HG03159 (cell line): ENCODE data around the gene GNB1L.
"Not testable (repeated sequence)": the region's sequence is repeated elsewhere in the genome, so short reads cannot be mapped to it uniquely, and the experiment has no call there.

ENCODE experiments used
- ATAC-seq: cut with Tn5 transposase; IDR thresholded peaks from one replicate; pipeline ENCODE4 v1.9.1; 2021; ENCODE audit warnings: mild to moderate bottlenecking, moderate library complexity; ENCODE audit not compliant: unreplicated experiment

Gene GNB1L

DNA sequence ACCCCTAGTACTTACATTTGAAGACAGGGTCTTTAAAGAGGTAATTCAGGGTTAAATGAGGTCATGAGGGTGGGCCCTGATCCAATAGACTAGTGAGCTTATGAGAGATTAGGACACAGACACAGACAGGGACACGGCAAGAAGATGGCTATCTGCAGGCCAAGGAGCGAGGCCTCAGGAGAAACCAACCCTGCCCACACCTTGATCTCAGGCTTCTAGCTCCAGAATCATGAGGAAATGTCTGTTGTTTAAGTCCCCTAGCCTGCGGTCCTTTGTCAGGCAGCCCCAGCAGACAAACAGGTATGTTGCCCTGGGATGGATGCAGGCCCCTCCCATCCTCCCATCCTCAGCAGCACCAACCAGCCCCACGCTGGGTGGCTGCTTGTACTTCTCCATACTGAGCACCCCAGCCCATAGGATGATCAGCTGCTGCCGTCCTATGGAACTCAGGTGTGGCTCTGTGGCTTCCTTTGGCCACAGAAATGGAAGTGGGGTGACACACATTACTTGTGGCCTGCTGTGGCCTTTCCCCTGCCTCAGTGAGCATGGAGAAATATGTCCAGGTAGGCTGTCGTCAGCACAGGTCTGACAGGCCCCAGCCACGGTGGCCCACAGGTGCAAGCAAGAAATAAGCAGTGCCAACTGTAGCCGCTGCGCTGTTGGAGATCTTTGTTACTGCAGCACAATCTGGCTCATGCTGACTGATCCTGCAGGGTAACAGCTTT, 7.9 kb downstream of the GNB1L start:
- no peak for ATAC-seq

DNA sequence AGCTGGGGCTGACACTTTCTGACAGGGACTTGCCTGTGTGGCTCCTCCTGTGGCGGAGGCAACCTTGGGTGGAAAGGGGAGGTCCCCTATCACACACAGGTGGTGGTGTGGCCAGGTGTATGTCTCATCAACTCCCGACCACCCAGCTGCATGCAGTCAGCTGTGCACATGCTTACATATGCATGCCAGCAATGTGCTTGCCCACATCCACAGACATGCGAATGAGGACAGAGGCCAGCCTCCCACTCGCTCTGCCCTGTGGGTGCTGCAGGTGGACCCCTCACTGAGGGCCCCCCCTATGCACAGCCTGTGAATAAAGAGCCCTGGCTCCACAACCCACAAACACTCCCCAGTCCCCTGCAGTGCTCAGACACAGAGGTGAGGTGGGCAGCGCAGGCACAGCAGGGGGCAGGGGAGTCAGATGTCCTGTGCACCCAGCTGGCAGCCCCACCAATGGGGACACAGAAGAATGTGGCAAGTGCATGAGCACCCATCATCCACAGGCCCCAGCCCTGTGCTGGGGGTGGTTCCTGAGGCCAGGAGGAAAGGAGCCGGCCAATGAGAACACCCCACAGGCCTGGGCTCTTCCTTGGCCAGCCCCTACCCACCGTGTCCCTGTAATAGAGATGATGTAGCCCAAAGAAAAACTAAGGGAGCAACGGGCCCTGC, 9.5 kb downstream of the GNB1L start:
- ATAC-seq, result no peak

DNA sequence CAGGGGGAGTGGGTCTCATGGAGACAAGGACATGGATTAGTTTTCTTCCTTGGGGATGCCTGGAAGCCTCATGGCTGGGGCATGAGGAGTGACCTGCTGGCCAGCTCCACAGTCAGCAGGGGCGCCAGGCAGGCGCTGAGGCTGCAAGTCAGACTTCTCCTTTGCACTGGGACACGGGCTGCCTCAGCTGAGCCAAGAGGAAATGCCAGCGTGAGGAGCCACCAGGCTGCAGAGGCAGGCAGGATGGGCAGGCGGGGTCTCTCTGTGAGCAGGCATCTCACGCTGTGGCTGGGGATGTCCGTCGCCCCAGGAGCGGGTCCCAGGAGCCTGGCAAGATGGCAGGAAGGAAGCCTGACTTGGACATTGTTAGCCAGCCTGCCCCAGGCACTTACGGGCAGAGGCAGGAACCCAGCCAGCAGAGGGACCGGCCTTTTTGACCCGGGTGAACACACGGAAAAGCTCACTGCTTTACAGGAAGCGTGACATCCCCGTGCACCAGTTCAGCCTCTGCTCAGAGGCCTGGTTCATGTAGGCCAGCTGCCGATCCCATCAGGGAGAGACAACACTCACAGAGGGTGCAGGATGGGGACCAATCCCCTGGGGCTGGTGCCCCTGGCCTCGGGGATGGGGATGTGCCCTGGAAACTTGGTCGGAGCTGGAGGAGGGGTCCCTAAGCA, 10.2 kb downstream of the GNB1L start:
- no peak for ATAC-seq

DNA sequence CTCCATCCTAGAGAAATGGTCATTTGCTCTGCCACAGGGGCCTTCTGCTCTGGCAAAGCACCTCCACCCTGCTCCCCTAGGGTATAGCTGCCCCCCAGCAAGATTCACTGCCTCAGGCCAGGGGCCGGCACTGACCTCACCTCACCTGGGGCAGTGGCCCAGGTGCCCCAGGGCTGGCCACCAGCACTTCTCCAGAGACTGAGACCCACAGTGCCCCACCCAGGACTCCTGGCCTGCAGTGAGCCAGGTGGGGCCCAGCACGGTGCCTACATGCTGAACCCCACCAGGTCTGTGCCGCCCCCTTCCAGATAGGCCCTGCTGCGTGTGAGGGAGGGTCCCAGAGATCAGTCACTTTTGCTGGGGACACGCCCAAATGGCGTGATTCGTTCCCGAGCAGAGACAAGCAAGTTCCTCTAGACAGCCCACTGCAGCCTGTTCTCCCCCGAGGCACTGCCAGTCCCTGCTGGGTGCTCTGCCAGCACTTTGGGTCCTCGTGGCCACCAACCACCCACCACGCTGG, 10.8 kb downstream of the GNB1L start:
- no peak for ATAC-seq

DNA sequence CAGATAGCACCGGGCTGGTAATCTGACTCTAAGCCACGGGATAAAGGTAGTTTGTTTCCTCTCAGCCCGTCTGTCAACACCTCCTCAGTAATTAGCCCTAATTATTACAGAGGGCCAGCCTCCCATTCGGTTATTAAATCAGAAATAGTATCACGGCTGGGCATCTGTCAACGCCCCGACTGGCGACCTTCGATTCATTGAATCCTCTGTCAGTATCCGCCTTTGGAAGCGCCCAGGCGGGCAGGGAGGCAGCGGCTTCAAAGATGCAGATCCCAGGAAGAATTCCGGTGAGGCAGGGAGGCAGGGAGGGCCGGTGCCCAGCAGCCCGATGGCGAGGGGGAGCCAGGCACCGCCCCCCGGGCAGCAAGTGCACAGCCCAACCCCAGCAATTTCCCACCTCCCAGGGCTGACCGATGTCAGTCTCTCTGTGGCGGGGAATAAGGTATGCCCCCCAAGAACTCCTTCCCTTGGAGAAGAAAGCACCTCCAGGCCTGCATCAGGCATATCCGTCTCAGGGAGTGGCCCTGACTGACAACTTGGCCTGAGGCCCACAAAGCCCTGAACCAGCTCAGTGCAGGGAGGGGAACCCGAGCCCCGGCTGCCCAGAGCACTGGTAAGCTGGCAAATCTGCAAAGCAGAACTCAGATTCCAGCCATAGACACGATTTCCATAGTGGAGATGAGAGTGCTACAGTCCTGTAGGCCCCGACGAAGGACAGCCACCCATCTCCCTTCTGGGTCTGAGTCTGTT, 11.4 kb downstream of the GNB1L start:
- no peak for ATAC-seq

DNA sequence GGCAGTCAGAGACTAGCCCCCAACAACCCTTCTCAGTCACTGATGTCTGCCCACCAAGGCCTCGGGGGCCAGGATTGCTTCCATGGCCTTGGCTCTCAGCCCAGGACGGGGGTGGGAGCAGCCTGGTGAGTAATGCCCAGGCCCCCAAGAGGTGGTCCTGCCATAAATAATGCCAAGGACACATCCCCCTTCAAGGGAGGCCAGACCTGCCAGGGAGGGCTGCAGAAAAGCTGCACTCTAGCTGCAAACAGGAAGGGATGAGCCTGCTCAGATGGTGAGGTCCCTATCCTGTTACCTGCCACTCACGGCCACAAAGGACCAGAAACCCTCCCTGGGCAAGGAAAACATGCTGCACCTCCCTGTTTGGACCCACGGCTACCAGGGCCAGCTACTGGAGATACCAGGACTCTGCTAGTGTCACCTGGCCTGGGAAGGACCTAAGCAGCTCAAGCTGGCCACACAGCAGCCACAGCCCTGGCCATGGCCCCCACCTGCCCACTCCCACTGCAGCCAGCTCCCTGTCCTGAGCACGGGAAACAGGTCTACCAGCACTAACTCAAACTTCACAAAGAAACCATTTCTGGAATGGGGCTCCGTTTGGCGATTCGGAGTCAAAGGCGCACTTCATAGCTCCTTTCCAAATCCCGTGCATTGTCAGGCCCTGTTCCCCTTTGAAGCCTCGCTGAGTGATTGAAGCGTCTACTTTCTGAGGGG, 12.1 kb downstream of the GNB1L start:
- ATAC-seq, result no peak

DNA sequence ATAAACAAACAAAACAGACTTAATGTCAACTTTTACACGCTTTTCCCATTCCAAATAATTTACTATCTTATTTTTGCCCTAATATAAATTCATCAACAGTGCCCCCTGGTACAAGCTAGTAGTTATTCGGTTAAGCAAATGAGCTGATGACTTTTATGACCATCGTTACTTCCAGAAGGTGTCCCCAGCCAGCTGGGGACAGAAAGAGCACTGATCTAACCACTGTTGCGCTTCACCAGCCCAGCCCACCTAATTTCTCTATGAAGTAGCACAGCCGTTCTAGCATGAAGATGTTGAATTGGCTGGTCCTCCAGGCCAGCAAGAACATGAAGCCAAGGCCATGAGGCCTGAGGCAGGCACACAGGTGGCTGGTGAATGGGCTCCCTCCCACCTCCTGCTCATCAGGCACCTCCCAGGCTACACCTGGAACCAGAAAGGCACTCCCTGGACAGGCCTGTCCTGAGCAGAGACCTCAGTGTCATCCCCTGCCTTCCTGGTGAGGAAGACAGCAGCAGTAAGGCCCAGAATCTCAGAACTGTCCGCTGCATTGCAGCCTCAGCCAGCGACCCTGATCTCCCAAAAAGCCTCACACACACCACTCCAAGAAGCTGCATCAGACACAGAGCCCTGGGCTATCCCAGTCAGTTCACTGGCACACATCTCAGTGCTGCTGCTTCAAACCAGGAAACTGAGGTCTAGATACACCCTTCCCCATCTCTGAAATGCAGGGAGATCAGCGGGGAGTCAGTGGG, 12.9 kb downstream of the GNB1L start:
- ATAC-seq, result no peak

DNA sequence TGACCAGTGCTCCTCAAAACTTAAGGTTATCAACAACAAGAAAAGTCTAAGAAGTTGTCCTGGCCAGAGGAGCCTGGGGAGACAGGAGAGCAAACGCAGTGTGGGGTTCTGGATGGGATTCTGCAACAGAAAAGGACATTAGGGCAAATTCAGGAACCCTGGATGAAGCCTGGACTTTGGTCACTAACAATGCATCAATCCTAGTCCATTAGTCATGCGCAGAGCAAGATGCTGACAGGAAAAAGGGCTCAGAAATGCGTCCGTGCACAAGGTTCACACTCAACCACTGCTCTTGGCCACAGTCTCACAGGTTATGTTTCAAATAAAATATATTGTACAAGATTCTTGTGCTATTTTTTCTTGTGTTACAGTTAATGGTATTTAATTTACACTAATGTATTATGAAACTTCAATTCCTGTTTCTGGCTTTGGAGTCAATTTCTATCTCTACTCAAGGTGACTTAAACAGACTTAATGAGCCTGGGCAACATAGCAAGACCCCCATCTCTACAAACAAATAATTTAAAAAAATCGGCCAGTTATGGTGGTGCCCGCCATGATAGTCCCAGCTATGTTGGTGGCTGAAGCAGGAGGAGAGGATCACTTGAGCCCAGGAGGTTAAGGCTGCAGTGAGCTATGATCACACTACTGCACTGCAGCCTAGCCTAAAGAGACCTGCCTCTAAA, 13.6 kb downstream of the GNB1L start:
- ATAC-seq, result no peak

DNA sequence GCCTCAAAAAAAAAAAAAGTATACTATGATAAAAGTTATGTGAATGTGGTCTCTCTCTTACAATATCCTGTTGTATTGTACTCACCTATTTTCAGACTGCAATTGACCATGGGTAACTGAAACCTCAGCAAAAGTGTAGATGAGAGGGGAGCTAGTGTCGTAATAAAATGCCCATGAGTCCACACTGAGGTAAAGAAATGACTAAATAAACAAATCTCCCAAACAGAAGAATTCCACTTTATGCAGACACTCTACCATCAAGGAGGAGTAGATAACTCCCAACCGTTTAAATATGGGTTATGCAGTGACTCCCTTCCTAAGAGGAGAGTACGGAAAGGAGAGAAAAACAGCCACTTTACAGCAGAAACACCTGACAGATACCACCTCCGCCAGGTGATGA, 14.6 kb downstream of the GNB1L start:
- ATAC-seq, result no peak

DNA sequence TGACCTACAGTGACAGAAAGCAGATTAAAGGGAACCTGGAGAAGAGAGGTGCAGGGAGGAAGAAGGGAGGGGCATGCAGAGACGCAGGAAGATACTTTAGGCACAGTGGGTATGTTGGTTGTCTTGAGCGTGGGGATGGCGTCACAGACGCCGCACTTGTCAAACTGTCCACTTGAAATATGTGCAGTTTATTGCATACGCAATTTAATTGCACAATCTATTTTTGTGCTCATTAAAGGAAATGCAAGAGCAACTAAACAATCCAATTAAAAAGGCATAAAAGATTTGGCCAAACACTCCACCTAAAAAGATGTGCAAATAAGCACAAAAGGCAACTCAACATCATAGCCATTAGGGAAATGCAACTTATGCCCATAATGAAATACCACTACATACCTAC, 16.8 kb downstream of the GNB1L start:
- ATAC-seq, result no peak

DNA sequence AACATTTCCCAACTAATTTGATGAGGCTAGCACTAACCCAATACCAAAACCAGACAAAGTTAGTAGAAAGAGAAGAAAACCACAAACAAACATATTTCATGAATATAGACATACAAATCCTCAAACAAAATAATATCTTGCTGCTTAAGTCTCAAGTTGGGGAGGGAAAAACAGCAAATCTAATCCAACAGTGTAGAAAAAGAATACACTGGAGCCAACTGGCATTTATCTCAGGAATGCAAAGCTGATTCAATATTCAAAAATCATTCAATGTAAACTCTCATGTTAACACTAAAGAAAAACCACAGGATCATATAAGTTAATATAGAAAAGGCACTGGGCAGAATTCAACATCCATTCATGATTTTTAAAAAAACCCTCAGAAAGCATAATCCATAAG, 18.2 kb downstream of the GNB1L start:
- ATAC-seq, result no peak

DNA sequence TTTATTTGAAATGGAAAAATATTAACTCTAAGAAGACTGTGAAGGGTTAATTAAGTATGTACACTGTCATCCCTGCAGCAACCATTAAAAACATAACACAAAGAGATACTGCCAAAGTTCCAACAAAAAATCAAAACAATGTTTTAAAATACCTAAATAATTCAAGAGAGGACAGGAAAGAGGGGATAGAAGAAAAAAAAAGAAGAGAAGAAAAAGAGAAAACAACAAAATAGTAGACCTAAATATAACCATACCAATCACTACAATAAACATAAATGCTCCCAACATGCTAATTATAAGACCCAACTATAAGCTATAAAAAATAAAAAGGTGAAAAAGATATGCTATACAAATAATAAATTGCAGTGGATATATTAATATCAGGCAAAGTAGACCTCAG, 20.1 kb downstream of the GNB1L start:
- no peak for ATAC-seq

DNA sequence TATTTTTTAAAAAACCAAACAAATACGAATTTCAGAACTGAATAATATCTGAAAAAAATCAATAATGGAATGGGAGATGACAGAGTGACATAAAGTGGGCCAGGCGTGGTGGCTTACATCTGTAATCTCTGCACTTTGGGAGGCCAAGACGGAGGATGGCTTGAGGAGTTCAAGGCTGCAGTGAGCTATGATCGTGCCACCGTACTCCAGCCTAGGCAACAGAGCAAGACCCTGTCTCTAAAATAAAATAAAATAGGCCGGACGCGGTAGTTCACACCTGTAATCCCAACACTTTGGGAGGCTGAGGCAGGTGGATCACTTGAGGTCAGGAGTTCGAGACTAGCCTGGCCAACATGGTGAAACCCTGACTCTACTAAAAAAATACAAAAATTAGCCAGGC, 21.3 kb downstream of the GNB1L start:
- ATAC-seq, result not testable (repeated sequence)

DNA sequence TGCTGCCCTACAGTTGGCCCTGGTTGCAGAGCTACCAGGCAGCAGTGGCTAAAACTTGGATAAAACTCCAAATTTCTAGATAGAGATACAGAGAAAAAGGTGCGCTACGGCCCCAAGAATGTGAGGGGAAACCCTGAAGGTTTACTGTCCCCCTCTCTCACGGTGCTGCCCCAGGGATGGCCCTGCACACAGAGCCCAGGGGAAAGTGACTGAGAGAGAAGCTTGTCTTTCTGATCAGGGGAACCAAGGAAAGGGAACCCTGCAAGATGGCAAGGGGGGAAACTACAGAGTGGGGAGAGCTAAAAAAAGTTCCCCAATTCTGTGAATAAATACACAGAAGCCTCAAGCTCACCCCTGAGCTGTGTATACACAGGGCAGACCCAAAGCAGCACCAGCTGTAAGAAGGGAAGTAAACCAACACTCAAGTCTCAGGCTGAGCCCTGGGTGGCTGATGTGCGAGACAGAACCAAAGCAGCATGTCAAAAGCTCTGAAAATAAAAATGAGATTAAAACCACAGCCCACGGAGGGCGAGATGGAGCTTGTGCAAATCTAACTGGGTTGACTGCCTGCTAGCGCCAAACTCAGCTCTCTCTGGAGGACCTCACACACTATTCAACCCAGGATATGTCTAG, 22.1 kb downstream of the GNB1L start:
- ATAC-seq, result no peak

DNA sequence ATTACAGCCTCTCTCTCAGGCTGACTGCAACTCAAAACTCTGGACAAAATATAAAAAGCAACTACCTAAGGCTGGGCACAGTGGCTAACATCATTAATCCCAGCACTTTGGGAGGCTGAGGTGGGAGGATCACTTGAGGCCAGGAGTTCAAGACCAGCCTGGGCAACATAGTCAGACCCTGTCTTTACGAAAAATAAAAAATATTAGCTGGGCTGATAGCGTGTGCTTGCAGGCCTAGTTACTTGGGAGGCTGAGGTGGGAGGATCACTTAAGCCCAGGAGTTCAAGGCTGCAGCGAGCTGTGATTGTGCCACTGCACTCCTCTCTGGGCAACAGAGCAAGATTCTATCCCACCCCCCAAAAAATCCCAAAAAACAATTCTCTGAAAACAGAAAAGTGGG, 22.7 kb downstream of the GNB1L start:
- ATAC-seq, result not testable (repeated sequence)

DNA sequence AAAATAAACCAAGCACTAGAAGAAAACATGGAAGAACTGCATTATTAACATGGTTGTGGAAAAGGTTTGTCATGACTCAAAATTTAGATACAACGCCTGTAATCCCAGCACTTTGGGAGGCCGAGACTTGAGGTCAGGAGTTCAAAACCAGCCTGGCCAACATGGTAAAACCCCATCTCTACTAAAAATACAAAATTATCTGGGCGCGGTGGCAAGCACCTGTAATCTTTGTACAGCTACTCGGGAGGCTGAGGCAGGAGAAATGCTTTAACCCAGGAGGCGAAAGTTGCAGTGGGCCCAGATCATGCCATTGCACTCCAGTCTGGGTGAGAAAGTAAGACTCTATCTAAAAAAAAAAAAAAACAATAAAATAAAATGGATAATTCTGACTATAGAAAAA, 23.7 kb downstream of the GNB1L start:
- ATAC-seq, result no peak

DNA sequence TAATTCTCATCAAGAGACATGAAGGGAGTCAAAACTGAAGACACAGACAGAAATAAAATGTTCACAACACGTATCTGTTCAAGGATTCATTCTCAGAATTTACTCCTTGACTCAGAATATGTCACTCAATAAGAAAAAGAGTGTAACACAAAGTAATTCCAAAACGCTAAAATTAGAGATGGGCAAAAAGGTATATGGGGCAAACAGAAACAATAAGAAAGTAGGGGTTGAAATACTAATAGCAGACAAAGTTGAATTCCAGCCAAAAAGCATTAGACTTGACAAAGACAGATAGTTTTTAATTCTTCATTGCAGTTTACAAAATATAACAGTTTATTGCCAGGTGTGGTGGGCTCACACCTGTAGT, 26.7 kb downstream of the GNB1L start:
- ATAC-seq, result no peak

DNA sequence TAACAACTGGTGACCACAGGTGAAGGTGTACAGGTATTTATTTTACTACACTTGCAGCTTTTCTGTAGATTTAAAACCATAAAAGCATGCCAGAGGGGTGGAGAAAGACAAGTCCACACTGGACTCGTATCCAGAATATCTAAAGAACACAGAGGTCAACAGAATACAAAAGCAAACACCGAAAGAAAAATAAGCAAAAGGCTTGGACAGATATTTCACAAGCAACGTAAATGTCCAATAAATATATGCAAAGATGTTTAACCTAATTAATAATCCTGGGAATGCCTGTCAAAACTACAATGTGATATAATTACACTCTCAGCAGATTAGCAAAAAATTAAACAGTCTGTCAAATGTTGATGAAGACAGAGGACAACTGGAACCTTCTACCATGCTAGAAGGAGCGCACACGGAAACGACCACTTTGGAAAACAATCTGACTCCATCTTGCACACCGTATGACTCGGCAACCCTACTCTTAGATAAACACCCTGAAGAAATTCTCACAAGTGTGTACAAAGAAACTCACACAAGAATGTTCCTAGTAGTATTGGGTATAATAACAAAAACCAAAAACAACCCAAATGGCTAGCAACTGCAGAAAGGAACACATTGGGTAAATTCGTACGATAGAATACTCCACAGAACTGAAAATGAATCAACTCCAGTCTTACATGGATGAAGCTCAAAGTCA, 27.2 kb downstream of the GNB1L start:
- ATAC-seq, result no peak

DNA sequence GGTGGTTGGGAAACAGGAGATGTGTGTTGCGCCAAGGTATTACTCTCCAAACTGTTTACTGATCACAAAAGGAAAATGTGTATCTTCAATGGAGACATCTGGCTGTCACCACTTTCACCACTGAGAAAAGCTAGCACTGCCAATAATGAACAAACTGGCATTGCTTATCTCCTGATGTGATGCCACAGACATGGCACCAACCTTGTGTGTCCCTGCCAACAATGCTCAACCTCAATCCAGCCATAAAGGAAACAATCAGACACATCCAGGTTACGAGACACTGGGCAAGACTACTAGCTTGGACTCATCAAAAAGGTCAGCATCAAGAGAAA, 28.1 kb downstream of the GNB1L start:
- ATAC-seq, result no peak
